ENCODE measurements around the gene CCR7.

DNA sequence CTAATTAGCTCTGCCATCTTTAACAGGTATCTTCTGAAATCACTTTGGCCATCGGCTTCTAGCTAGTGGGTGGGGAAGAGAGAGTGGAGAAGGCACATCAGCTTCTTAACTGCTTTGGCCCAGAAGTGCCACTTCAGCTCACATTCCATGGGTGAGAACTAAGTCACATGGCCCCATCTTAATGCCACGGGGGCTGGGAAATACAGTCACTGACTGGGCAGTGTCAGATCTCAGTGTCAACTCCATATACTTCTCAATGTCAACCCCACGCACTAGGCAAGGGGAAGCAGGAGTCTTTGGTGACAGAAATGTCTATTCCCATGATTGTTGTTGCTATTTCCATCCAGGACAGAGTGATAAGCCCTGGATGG lies 29.4 kb downstream of the CCR7 start:
- TF ChIP-seq, protein P1, sequence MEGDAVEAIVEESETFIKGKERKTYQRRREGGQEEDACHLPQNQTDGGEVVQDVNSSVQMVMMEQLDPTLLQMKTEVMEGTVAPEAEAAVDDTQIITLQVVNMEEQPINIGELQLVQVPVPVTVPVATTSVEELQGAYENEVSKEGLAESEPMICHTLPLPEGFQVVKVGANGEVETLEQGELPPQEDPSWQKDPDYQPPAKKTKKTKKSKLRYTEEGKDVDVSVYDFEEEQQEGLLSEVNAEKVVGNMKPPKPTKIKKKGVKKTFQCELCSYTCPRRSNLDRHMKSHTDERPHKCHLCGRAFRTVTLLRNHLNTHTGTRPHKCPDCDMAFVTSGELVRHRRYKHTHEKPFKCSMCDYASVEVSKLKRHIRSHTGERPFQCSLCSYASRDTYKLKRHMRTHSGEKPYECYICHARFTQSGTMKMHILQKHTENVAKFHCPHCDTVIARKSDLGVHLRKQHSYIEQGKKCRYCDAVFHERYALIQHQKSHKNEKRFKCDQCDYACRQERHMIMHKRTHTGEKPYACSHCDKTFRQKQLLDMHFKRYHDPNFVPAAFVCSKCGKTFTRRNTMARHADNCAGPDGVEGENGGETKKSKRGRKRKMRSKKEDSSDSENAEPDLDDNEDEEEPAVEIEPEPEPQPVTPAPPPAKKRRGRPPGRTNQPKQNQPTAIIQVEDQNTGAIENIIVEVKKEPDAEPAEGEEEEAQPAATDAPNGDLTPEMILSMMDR (IDR thresholded peaks at IDR 0.05): no peak
- TF ChIP-seq POLR2A (IDR thresholded peaks at IDR 0.05): no peak
